Measurements from ENCODE around the gene ARMH3. TPM values are rescaled to one million over a fixed set of nuclear protein-coding genes. Genes with fewer than 3 reads are reported as not detected.
"Not testable (repeated sequence)": the region's sequence is repeated elsewhere in the genome, so short reads cannot be mapped to it uniquely, and the experiment has no call there.

ARMH3 gene
- total and polyA plus RNA-seq, 4 donors, result 14.7 to 23.7 (median 20.6) TPM

GRCh38 chr10:102040305-102041050 lies 15.5 kb downstream of the ARMH3 start:
- Histone ChIP-seq H3K4me1 (ENCODE audit: control insufficient read depth in 5 of 5, insufficient read depth in 5 of 5, low read length in 5 of 5) (peaks cover 0 to 11% (median 0%) of the 10 kb centered on the region in 5 donors), H3K9ac (ENCODE audit: insufficient read depth in 1 of 2, low read length in 2 of 2) (no peak overlapping the region), H3K27me3 (ENCODE audit: control insufficient read depth in 3 of 3, insufficient read depth in 3 of 3, low read length in 2 of 3) (no peaks in the 10 kb centered on the region), H3K9me3 (ENCODE audit: control insufficient read depth in 4 of 4, insufficient read depth in 3 of 4, low read length in 3 of 4) (no peaks in the 10 kb centered on the region), H3K27ac (ENCODE audit: low read depth in 1 of 2, low read length in 1 of 2) (no peak overlapping the region), H3K36me3 (ENCODE audit: control insufficient read depth in 4 of 4, insufficient read depth in 4 of 4, low read length in 4 of 4) (peaks cover 0 to 16% (median 7%) of the 10 kb centered on the region in 4 donors), H3K4me3 (no peak overlapping the region)
- DNase-seq (peak in 1 of 3 donors; percentile 53), ATAC-seq (ENCODE audit: insufficient read depth, low FRiP score) (no peak)
- TF ChIP-seq CTCF (IDR thresholded peaks at IDR 0.05; ENCODE audit: control extremely low read depth, extremely low read depth), result no peak
- WGBS, 2 donors, result 60 to 70% methylated on average over 7 of the region's 7 CpGs

DNA sequence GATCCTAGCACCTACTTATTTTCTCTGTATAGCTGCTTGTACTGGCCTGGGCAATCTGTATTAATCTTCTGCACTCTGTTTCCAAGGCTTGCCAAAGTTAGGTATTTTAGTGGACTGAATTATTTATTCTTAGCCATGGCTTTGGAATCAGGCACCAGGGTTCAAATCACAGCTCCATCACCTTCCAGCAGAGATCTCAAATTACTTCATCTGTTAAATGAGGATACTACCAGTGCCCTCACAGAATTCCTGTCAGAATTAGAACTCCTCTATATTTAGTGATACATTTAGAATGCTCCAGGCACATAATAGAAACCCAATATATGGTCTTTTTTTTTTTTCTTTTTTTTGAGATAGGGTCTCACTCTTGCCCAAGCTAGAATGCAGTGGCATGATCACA lies 17.6 kb downstream of the ARMH3 start:
- H3K27me3 ChIP-seq (ENCODE audit: control insufficient read depth in 3 of 3, insufficient read depth in 3 of 3, low read length in 2 of 3), result no peaks in the 10 kb centered on the region
- H3K27ac ChIP-seq (ENCODE audit: low read depth in 1 of 2, low read length in 1 of 2), result no peak overlapping the region
- no peaks in the 10 kb centered on the region for H3K9me3 ChIP-seq (ENCODE audit: control insufficient read depth in 4 of 4, insufficient read depth in 3 of 4, low read length in 3 of 4)
- ATAC-seq (ENCODE audit: insufficient read depth, low FRiP score), result no peak
- peaks cover 0 to 3% (median 0%) of the 10 kb centered on the region in 5 donors for H3K4me1 ChIP-seq (ENCODE audit: control insufficient read depth in 5 of 5, insufficient read depth in 5 of 5, low read length in 5 of 5)
- no peak overlapping the region for H3K9ac ChIP-seq (ENCODE audit: insufficient read depth in 1 of 2, low read length in 2 of 2)
- no peak for TF ChIP-seq CTCF (IDR thresholded peaks at IDR 0.05; ENCODE audit: control extremely low read depth, extremely low read depth)
- DNase-seq, result no peak
- H3K36me3 ChIP-seq (ENCODE audit: control insufficient read depth in 4 of 4, insufficient read depth in 4 of 4, low read length in 4 of 4), result peaks cover 2 to 20% (median 9%) of the 10 kb centered on the region in 4 donors
- no peak overlapping the region for H3K4me3 ChIP-seq

DNA sequence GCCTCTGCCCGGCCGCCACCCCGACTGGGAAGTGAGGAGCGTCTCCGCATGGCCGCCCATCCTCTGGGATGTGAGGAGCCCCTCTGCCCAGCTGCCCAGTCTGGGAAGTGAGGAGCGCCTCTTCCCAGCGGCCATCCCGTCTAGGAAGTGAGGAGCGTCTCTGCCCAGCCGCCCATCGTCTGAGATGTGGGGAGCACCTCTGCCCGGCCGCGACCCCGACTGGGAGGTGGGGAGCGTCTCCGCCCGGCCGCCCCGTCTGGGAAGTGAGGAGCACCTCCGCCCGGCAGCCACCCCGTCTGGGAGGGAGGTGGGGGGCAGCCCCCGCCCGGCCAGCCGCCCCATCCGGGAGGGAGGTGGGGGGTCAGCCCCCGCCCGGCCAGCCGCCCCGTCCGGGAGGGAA lies 20.2 kb downstream of the ARMH3 start:
- not testable (repeated sequence) for H3K4me3 ChIP-seq; H3K27ac ChIP-seq (ENCODE audit: low read depth in 1 of 2, low read length in 1 of 2); H3K27me3 ChIP-seq (ENCODE audit: control insufficient read depth in 3 of 3, insufficient read depth in 3 of 3, low read length in 2 of 3); ATAC-seq (ENCODE audit: insufficient read depth, low FRiP score); DNase-seq; H3K9me3 ChIP-seq (ENCODE audit: control insufficient read depth in 4 of 4, insufficient read depth in 3 of 4, low read length in 3 of 4); H3K9ac ChIP-seq (ENCODE audit: insufficient read depth in 1 of 2, low read length in 2 of 2); H3K4me1 ChIP-seq (ENCODE audit: control insufficient read depth in 5 of 5, insufficient read depth in 5 of 5, low read length in 5 of 5)
- peaks cover 6 to 33% (median 16%) of the 10 kb centered on the region in 4 donors for H3K36me3 ChIP-seq (ENCODE audit: control insufficient read depth in 4 of 4, insufficient read depth in 4 of 4, low read length in 4 of 4)
- WGBS, 2 donors, result 98% methylated on average over 27 to 33 of the region's 33 CpGs

GRCh38 chr10:102033787-102034186 lies 22.2 kb downstream of the ARMH3 start:
- WGBS, 2 donors, result 93% methylated on average over 2 of the region's 2 CpGs

More at GRCh38 chr10:102033787-102034186, 22.2 kb downstream of the ARMH3 start:
- no peak overlapping the region for H3K9ac ChIP-seq (ENCODE audit: insufficient read depth in 1 of 2, low read length in 2 of 2)
- no peak overlapping the region for H3K4me3 ChIP-seq
- no peak for TF ChIP-seq CTCF (IDR thresholded peaks at IDR 0.05; ENCODE audit: control extremely low read depth, extremely low read depth)
- DNase-seq (no peak), ATAC-seq (ENCODE audit: insufficient read depth, low FRiP score) (no peak)
- H3K9me3 ChIP-seq (ENCODE audit: control insufficient read depth in 4 of 4, insufficient read depth in 3 of 4, low read length in 3 of 4), result no peaks in the 10 kb centered on the region
- no peaks in the 10 kb centered on the region for H3K27me3 ChIP-seq (ENCODE audit: control insufficient read depth in 3 of 3, insufficient read depth in 3 of 3, low read length in 2 of 3)
- H3K27ac ChIP-seq (ENCODE audit: low read depth in 1 of 2, low read length in 1 of 2), result no peak overlapping the region
- H3K36me3 ChIP-seq (ENCODE audit: control insufficient read depth in 4 of 4, insufficient read depth in 4 of 4, low read length in 4 of 4), result peaks cover 6 to 35% (median 22%) of the 10 kb centered on the region in 4 donors
- H3K4me1 ChIP-seq (ENCODE audit: control insufficient read depth in 5 of 5, insufficient read depth in 5 of 5, low read length in 5 of 5), result no peaks in the 10 kb centered on the region

Data from lung (tissue), 12 donors.